Mucosa of rectum (tissue), 2 donors: ENCODE data around the gene NAP1L5.

Experiments
- H3K27ac ChIP-seq, 2 donors: one replicate each; pipeline ENCODE4 v1.7.0; 2013; ENCODE audit warnings: inconsistent platforms in 2 of 2, low read depth in 2 of 2, low read length in 2 of 2
- H3K27me3 ChIP-seq, 2 donors: one replicate each; pipeline ENCODE4 v1.7.0; 2013; ENCODE audit warnings: low read length in 2 of 2; ENCODE audit not compliant: control insufficient read depth in 2 of 2, insufficient read depth in 2 of 2
- H3K36me3 ChIP-seq, 2 donors: one replicate each; pipeline ENCODE4 v1.7.0; 2013; ENCODE audit warnings: low read length in 2 of 2; ENCODE audit not compliant: control insufficient read depth in 2 of 2, insufficient read depth in 2 of 2
- H3K4me1 ChIP-seq, 2 donors: one replicate each; pipeline ENCODE4 v1.7.0; 2013; ENCODE audit warnings: low read length in 2 of 2, mild to moderate bottlenecking in 1 of 2; ENCODE audit not compliant: control insufficient read depth in 2 of 2, insufficient read depth in 2 of 2
- H3K4me3 ChIP-seq, 2 donors: one replicate each; pipeline ENCODE4 v1.7.0; 2013; ENCODE audit warnings: low read length in 2 of 2
- H3K9ac ChIP-seq, 2 donors: one replicate each; pipeline ENCODE4 v1.7.0; 2013; ENCODE audit warnings: low read length in 2 of 2, low read depth in 1 of 2, mild to moderate bottlenecking in 1 of 2
- H3K9me3 ChIP-seq, 2 donors: one replicate each; pipeline ENCODE4 v1.7.0; 2013; ENCODE audit warnings: low read length in 2 of 2; ENCODE audit not compliant: control insufficient read depth in 2 of 2
- donor health status: healthy.
- donor health status: Normal muscosa, but diverticular disease.

NAP1L5 gene

GRCh38 chr4:88736264-88736663 is 38.6 kb upstream of the NAP1L5 start:
- H3K4me1 ChIP-seq = peaks cover 0 to 4% of the 10 kb centered on the region in 2 donors

DNA sequence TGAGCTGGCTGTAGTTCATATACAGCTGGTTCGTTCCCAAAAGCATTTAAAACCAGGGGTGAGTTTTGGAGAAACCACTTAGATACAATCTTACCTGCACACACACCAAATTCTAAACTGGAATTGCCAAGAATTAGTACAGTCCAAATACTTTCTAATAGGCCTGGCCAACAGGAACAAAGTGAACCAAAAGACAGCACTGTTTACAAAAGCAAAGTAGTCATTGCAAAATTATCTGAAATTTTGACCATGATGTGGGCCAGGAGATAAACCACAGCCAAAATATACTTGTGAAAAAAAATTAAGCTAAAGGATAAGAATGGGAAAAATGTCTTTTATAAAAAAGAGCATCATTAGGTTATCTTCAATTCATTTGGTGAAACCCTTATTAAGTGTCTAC is 37.9 kb upstream of the NAP1L5 start:
- Histone ChIP-seq H3K9me3 (no peaks in the 10 kb centered on the region), H3K9ac (no peak overlapping the region), H3K36me3 (peaks cover 41 to 47% of the 10 kb centered on the region in 2 donors), H3K4me3 (no peak overlapping the region), H3K4me1 (peaks cover 0 to 4% of the 10 kb centered on the region in 2 donors), H3K27ac (no peak overlapping the region), H3K27me3 (no peaks in the 10 kb centered on the region)

More at GRCh38 chr4:88736264-88736663, 38.6 kb upstream of the NAP1L5 start:
- peaks cover 41 to 42% of the 10 kb centered on the region in 2 donors for H3K36me3 ChIP-seq
- H3K27ac ChIP-seq = no peak overlapping the region
- no peaks in the 10 kb centered on the region for H3K9me3 ChIP-seq
- H3K9ac ChIP-seq = no peak overlapping the region
- H3K4me3 ChIP-seq = no peak overlapping the region
- no peaks in the 10 kb centered on the region for H3K27me3 ChIP-seq

GRCh38 chr4:88734403-88734949 is 36.8 kb upstream of the NAP1L5 start:
- peaks cover 0 to 4% of the 10 kb centered on the region in 2 donors for H3K4me1 ChIP-seq
- no peak overlapping the region for H3K27ac ChIP-seq
- no peak overlapping the region for H3K4me3 ChIP-seq
- H3K27me3 ChIP-seq = no peaks in the 10 kb centered on the region
- peaks cover 45 to 53% of the 10 kb centered on the region in 2 donors for H3K36me3 ChIP-seq
- no peak overlapping the region for H3K9ac ChIP-seq
- H3K9me3 ChIP-seq = no peaks in the 10 kb centered on the region

DNA sequence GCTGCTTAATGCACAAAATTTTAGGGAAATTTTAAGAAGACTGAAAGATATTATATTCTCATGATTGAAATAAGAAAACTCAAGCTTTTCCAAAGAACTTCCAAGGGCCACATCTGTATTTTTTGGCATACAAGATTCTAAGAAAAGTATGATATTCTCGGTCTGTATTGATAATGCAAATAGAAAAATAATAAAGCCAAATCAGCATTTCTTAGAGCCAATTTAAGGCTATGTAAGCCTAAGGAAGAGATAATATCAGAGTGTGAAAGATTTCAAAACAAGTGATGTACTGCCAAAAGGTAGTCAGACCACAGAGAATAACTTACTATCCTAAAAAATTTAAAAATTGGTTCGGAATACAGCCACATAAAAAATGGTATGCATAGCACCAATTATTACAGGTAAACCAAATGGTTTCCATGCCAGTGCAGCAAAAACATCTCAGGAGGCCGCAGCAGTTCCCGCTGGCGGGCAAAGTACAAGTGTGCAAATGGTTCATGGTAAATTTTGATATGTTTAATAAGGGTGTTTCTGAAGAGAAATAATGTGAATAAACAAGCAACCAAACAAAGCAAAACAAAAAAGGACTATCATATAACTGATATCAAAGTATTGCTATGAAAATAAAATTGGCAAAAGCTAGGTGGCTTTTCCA is 35.2 kb upstream of the NAP1L5 start:
- Histone ChIP-seq H3K9ac (no peak overlapping the region), H3K9me3 (no peaks in the 10 kb centered on the region), H3K4me1 (no peaks in the 10 kb centered on the region), H3K27me3 (no peaks in the 10 kb centered on the region), H3K4me3 (no peak overlapping the region), H3K36me3 (peaks cover 47 to 57% of the 10 kb centered on the region in 2 donors), H3K27ac (no peak overlapping the region)

GRCh38 chr4:88731381-88731780 is 33.8 kb upstream of the NAP1L5 start:
- Histone ChIP-seq H3K4me1 (no peaks in the 10 kb centered on the region), H3K9ac (no peak overlapping the region), H3K27ac (no peak overlapping the region), H3K9me3 (no peaks in the 10 kb centered on the region), H3K36me3 (peaks cover 55 to 66% of the 10 kb centered on the region in 2 donors), H3K27me3 (no peaks in the 10 kb centered on the region), H3K4me3 (no peak overlapping the region)

DNA sequence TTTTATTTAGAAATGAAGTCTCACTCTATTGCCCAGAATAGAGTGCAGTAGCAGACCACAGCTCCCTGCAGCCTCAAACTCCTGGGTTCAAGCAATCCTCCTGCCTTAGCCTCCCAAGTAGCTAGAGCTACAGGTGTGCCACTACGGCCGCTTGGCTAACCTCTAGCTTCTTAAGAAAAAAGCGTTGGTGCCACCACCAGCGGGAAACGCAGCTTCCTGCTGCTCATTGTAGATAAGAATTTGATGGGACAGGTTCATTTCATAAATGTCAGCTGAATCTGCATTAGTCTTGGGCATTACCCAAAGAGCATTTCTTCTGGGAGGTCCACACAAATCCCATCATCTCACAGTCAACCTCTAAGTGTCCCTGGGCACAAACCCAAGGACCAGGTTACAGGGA is 33.2 kb upstream of the NAP1L5 start:
- no peaks in the 10 kb centered on the region for H3K4me1 ChIP-seq
- no peaks in the 10 kb centered on the region for H3K27me3 ChIP-seq
- H3K9ac ChIP-seq = no peak overlapping the region
- H3K36me3 ChIP-seq = peaks cover 59 to 64% of the 10 kb centered on the region in 2 donors
- H3K27ac ChIP-seq = no peak overlapping the region
- H3K4me3 ChIP-seq = no peak overlapping the region
- H3K9me3 ChIP-seq = no peaks in the 10 kb centered on the region

GRCh38 chr4:88729146-88729760 is 31.6 kb upstream of the NAP1L5 start:
- H3K4me1 ChIP-seq = no peaks in the 10 kb centered on the region
- H3K36me3 ChIP-seq = peaks cover 57 to 68% of the 10 kb centered on the region in 2 donors
- H3K4me3 ChIP-seq = no peak overlapping the region
- H3K27ac ChIP-seq = no peak overlapping the region
- no peaks in the 10 kb centered on the region for H3K27me3 ChIP-seq
- H3K9ac ChIP-seq = no peak overlapping the region
- H3K9me3 ChIP-seq = no peaks in the 10 kb centered on the region

GRCh38 chr4:88728146-88728545 is 30.5 kb upstream of the NAP1L5 start:
- Histone ChIP-seq H3K9ac (no peak overlapping the region), H3K27ac (no peak overlapping the region), H3K4me1 (no peaks in the 10 kb centered on the region)

DNA sequence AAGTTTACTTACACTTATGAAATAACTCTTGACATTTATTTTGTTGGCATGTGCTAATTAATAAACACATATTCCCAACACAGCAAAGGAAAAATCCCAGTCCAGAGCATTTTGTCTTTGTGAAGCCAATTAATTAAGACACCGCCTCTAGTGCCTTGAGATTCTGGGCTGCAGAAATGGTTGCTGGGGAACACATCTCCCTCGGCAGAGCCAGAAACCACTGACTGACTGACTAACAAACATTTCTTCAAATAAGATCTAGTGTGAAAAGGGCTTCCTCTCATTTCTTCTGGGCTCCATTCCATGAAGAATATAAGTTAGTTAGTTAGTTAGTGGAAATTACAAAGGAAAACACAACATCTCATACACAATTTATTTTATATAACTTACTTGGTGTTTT is 28.4 kb upstream of the NAP1L5 start:
- Histone ChIP-seq H3K9me3 (no peaks in the 10 kb centered on the region), H3K4me3 (no peak overlapping the region), H3K36me3 (peaks cover 65 to 77% of the 10 kb centered on the region in 2 donors), H3K27ac (no peak overlapping the region), H3K9ac (no peak overlapping the region), H3K27me3 (no peaks in the 10 kb centered on the region), H3K4me1 (no peaks in the 10 kb centered on the region)

More at GRCh38 chr4:88728146-88728545, 30.5 kb upstream of the NAP1L5 start:
- Histone ChIP-seq H3K4me3 (no peak overlapping the region), H3K9me3 (no peaks in the 10 kb centered on the region), H3K27me3 (no peaks in the 10 kb centered on the region), H3K36me3 (peaks cover 58 to 73% of the 10 kb centered on the region in 2 donors)

GRCh38 chr4:88725143-88725542 is 27.5 kb upstream of the NAP1L5 start:
- Histone ChIP-seq H3K36me3 (peaks cover 57 to 77% of the 10 kb centered on the region in 2 donors), H3K27me3 (no peaks in the 10 kb centered on the region), H3K9ac (no peak overlapping the region), H3K4me1 (no peaks in the 10 kb centered on the region), H3K9me3 (no peaks in the 10 kb centered on the region), H3K4me3 (no peak overlapping the region), H3K27ac (no peak overlapping the region)
